Gastrocnemius medialis (tissue), 4 donors: Measurements from ENCODE around the gene CPM. TPM values are rescaled to one million over a fixed set of nuclear protein-coding genes. Genes with fewer than 3 reads are reported as not detected.
"Not testable (repeated sequence)": the region's sequence is repeated elsewhere in the genome, so short reads cannot be mapped to it uniquely, and the experiment has no call there.

ENCODE experiments used
- ATAC-seq, 2 donors: fragments of 150-250 bp; one replicate each; pipeline ENCODE4 v1.9.1; 2016
- DNase-seq, 2 donors: peaks; one replicate each; pipeline ENCODE4 v3.0.0-alpha.2; 2019
- H3K27ac ChIP-seq, 4 donors: fragments of 200-600 bp; sonication (generic); 1 replicate in 1 of 4; 2 replicates in 3 of 4; pipeline ENCODE4 v1.5.1; 2016 to 2018; ENCODE audit warnings: mild to moderate bottlenecking in 2 of 4, moderate library complexity in 1 of 4
- H3K27me3 ChIP-seq, 3 donors: fragments of 200-600 bp; sonication (generic) in 2 of 3; 1 replicate in 1 of 3; 2 replicates in 2 of 3; pipeline versions ENCODE4 v1.5.1 to v1.6.0; 2016 to 2019; ENCODE audit warnings: mild to moderate bottlenecking in 1 of 3, moderate library complexity in 1 of 3
- H3K36me3 ChIP-seq, 2 donors: fragments of 200-600 bp; sonication (generic) in 1 of 2; one replicate each; pipeline ENCODE4 v1.5.1; 2017 to 2018
- H3K4me1 ChIP-seq, 2 donors: fragments of 200-600 bp; sonication (generic) in 1 of 2; one replicate each; pipeline ENCODE4 v1.5.1; 2016 to 2017; ENCODE audit warnings: mild to moderate bottlenecking in 2 of 2
- H3K4me3 ChIP-seq, 4 donors: fragments of 200-600 bp; sonication (generic) in 3 of 4; 1 replicate in 1 of 4; 2 replicates in 3 of 4; pipeline ENCODE4 v1.5.1; 2016 to 2019; ENCODE audit warnings: mild to moderate bottlenecking in 2 of 4
- H3K9me3 ChIP-seq, 3 donors: fragments of 200-600 bp; sonication (generic) in 2 of 3; 1 replicate in 1 of 3; 2 replicates in 2 of 3; pipeline ENCODE4 v1.5.1; 2016 to 2019
- POLR2A ChIP-seq, 2 donors: fragments of 450-650 bp; IDR thresholded peaks; one replicate each; pipeline ENCODE4 v1.6.1; 2017; ENCODE audit warnings: antibody characterized with exemption in 2 of 2, mild to moderate bottlenecking in 2 of 2, moderate library complexity in 2 of 2
- in situ Hi-C, 4 donors: fragments of 200-750 bp; cut with MboI; loops; one replicate each; pipeline versions ENCODE4 v1.15.0 to v1.8.0; 2017; ENCODE audit warnings: low sequenced_read_pairs in 4 of 4
- intact Hi-C: fragments of 100-400 bp; cut with DNase I; formaldehyde crosslinking; loops from one replicate; pipeline ENCODE4 v1.15.1; 2023; ENCODE audit warnings: low total_unique reads
- total RNA-seq, 4 donors: library from RNA; depleted of rRNA; stranded (reverse); fragments of >200 nt; gene quantifications; one replicate each; pipeline versions ENCODE4 v1.1.0 to v1.2.3, GENCODE V29; 2016
- TF ChIP-seq, protein P1 (sequence below), 5 experiments: fragments of 450-650 bp in 3 of 5; fragments of 200-600 bp in 2 of 5; sonication (generic) in 2 of 5; IDR thresholded peaks in 4 of 5; conservative IDR thresholded peaks in 1 of 5; 1 replicate in 4 of 5; 2 replicates in 1 of 5; pipeline ENCODE4 v1.5.1; 2016 to 2019; ENCODE audit warnings: antibody characterized with exemption in 5 of 5, mild to moderate bottlenecking in 3 of 5, moderate library complexity in 3 of 5

Gene CPM
- total RNA-seq, 4 donors from 2014 or later = 12.9 to 78.4 (median 18.6) TPM

DNA sequence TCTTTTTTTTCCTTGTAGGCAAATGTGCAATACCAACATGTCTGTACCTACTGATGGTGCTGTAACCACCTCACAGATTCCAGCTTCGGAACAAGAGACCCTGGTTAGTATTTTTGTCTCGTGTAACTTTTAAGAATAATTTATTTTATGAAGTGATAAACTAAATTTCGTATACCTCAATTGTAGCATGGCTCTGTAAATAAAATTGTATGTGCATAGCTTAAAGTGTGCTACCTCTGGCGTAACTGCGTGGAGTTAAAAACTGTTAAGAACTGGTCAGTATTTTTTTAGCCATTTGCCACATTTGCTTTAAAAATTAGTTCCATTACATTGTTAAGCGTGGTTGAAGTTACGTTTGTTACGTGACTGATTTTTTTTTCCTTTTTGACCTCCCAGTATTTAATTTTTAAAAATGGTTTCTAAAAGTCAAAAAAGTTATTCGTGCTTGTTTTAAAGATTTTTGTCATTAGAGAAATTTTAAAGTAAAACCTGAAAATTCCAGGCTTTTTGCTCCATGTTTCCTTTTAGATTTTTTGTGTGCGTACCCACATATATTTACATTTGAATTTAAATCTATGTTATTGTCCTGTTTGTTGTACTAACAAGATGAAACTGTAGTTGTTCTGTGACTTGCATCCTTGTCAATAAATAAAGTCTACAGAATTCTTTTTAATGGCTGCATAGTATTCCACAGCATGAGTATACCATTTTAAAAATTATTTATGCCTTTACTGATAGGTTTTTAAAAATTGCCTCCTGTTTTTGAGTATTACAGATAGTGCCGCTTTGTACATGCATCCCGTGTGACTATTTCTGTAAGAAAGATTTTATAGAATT, 123.6 kb downstream of the CPM start:
- ATAC-seq (no peak), DNase-seq (no peak)
- H3K36me3 ChIP-seq = peaks cover 0 to 39% of the 10 kb centered on the region in 2 donors
- H3K9me3 ChIP-seq = no peaks in the 10 kb centered on the region
- intact Hi-C loops (loop anchor here (5.0 to 10.0 kb wide), 4 partner anchors 197 to 1542 kb away; partner anchors contain the start of genes CAND1, CPSF6, MDM1 and RAP1B), in situ Hi-C loops (loop anchor here in 2 of 4 donors (5.0 to 25.0 kb wide), 2 partner anchors 62 to 447 kb away; partner anchors contain the start of gene SLC35E3 (in 1 of the 2))
- peak overlapping the region; percentile 97 to 99 (median 98) for H3K27ac ChIP-seq
- peak overlapping the region; percentile 88 to 98 (median 96) for H3K4me3 ChIP-seq
- peaks cover 0 to 14% of the 10 kb centered on the region in 2 donors for H3K4me1 ChIP-seq
- H3K27me3 ChIP-seq = no peaks in the 10 kb centered on the region
- TF ChIP-seq POLR2A (IDR thresholded peaks at IDR 0.05) = no peak
- TF ChIP-seq, protein P1, sequence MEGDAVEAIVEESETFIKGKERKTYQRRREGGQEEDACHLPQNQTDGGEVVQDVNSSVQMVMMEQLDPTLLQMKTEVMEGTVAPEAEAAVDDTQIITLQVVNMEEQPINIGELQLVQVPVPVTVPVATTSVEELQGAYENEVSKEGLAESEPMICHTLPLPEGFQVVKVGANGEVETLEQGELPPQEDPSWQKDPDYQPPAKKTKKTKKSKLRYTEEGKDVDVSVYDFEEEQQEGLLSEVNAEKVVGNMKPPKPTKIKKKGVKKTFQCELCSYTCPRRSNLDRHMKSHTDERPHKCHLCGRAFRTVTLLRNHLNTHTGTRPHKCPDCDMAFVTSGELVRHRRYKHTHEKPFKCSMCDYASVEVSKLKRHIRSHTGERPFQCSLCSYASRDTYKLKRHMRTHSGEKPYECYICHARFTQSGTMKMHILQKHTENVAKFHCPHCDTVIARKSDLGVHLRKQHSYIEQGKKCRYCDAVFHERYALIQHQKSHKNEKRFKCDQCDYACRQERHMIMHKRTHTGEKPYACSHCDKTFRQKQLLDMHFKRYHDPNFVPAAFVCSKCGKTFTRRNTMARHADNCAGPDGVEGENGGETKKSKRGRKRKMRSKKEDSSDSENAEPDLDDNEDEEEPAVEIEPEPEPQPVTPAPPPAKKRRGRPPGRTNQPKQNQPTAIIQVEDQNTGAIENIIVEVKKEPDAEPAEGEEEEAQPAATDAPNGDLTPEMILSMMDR (IDR thresholded peaks at IDR 0.05 in 4 of 5, conservative IDR thresholded peaks at IDR 0.05 in 1 of 5) = no peak

DNA sequence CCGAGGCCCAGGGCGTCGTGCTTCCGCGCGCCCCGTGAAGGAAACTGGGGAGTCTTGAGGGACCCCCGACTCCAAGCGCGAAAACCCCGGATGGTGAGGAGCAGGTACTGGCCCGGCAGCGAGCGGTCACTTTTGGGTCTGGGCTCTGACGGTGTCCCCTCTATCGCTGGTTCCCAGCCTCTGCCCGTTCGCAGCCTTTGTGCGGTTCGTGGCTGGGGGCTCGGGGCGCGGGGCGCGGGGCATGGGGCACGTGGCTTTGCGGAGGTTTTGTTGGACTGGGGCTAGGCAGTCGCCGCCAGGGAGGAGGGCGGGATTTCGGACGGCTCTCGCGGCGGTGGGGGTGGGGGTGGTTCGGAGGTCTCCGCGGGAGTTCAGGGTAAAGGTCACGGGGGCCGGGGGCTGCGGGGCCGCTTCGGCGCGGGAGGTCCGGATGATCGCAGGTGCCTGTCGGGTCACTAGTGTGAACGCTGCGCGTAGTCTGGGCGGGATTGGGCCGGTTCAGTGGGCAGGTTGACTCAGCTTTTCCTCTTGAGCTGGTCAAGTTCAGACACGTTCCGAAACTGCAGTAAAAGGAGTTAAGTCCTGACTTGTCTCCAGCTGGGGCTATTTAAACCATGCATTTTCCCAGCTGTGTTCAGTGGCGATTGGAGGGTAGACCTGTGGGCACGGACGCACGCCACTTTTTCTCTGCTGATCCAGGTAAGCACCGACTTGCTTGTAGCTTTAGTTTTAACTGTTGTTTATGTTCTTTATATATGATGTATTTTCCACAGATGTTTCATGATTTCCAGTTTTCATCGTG, 124.4 kb downstream of the CPM start:
- intact Hi-C loops (loop anchor here (1.0 to 10.0 kb wide), 5 partner anchors 62 to 1541 kb away; partner anchors contain the start of genes CAND1, CPSF6, MDM1 and RAP1B), in situ Hi-C loops (loop anchor here in 2 of 4 donors (5.0 to 25.0 kb wide), 2 partner anchors 61 to 446 kb away; partner anchors contain the start of gene SLC35E3 (in 1 of the 2))
- peak; percentile 60 to 77 for ATAC-seq
- Histone ChIP-seq H3K9me3 (no peaks in the 10 kb centered on the region), H3K27me3 (no peaks in the 10 kb centered on the region), H3K36me3 (peaks cover 0 to 31% of the 10 kb centered on the region in 2 donors), H3K4me1 (peaks cover 0 to 14% of the 10 kb centered on the region in 2 donors), H3K27ac (peak overlapping the region; percentile 97 to 99 (median 98)), H3K4me3 (peak overlapping the region; percentile 88 to 98 (median 96))
- peak; percentile 43 to 76 for DNase-seq
- TF ChIP-seq, protein P1 (IDR thresholded peaks at IDR 0.05 in 4 of 5, conservative IDR thresholded peaks at IDR 0.05 in 1 of 5) = peak in 1 of 5 experiments; percentile 32
- TF ChIP-seq POLR2A (IDR thresholded peaks at IDR 0.05) = peak; percentile 18 to 30

GRCh38 chr12:68807576-68808387, 125.2 kb downstream of the CPM start, which contains the start of gene MDM2:
Gene MDM2, plus strand, starts transcription at chr12:68808177. Its CDS starts 301 bp downstream, at chr12:68808478.
- peaks cover 0 to 23% of the 10 kb centered on the region in 2 donors for H3K36me3 ChIP-seq
- in situ Hi-C loops = loop anchor here in 2 of 4 donors (5.0 to 25.0 kb wide), 2 partner anchors 60 to 445 kb away; partner anchors contain the start of gene SLC35E3 (in 1 of the 2)

GRCh38 chr12:68807274-68807575, 125.7 kb downstream of the CPM start:
- H3K9me3 ChIP-seq, ATAC-seq, DNase-seq, H3K27me3 ChIP-seq, H3K4me1 ChIP-seq: not testable (repeated sequence)
- peaks cover 0 to 20% of the 10 kb centered on the region in 2 donors for H3K36me3 ChIP-seq
- in situ Hi-C loops = loop anchor here in 2 of 4 donors (5.0 to 25.0 kb wide), 2 partner anchors 60 to 445 kb away; partner anchors contain the start of gene SLC35E3 (in 1 of the 2)
- intact Hi-C loops = loop anchor here (5.0 to 10.0 kb wide), 4 partner anchors 195 to 1540 kb away; partner anchors contain the start of genes CAND1, CPSF6, MDM1 and RAP1B
- H3K4me3 ChIP-seq = peak overlapping the region; percentile 88 to 98 (median 96)
- peak overlapping the region; percentile 97 to 99 (median 98) for H3K27ac ChIP-seq

More at GRCh38 chr12:68807576-68808387, 125.2 kb downstream of the CPM start, which contains the start of gene MDM2:
- H3K9me3 ChIP-seq = no peaks in the 10 kb centered on the region
- peaks cover 0 to 13% of the 10 kb centered on the region in 2 donors for H3K4me1 ChIP-seq
- H3K27ac ChIP-seq = peak within 1 kb of the TSS; percentile 97 to 99 (median 98)
- ATAC-seq (peak; percentile 85 to 91), DNase-seq (peak; percentile 87 to 93)
- intact Hi-C loops = loop anchor here (1.0 to 10.0 kb wide), 5 partner anchors 61 to 1540 kb away; partner anchors contain the start of genes CAND1, CPSF6, MDM1 and RAP1B
- peak; percentile 84 to 90 for TF ChIP-seq POLR2A (IDR thresholded peaks at IDR 0.05)
- TF ChIP-seq, protein P1 (IDR thresholded peaks at IDR 0.05 in 4 of 5, conservative IDR thresholded peaks at IDR 0.05 in 1 of 5) = peak; percentile 81 to 91 (median 86)
- H3K27me3 ChIP-seq = no peaks in the 10 kb centered on the region
- H3K4me3 ChIP-seq = peak within 1 kb of the TSS; percentile 88 to 98 (median 96)
